Measurements from ENCODE around the gene GPRASP1.

DNA sequence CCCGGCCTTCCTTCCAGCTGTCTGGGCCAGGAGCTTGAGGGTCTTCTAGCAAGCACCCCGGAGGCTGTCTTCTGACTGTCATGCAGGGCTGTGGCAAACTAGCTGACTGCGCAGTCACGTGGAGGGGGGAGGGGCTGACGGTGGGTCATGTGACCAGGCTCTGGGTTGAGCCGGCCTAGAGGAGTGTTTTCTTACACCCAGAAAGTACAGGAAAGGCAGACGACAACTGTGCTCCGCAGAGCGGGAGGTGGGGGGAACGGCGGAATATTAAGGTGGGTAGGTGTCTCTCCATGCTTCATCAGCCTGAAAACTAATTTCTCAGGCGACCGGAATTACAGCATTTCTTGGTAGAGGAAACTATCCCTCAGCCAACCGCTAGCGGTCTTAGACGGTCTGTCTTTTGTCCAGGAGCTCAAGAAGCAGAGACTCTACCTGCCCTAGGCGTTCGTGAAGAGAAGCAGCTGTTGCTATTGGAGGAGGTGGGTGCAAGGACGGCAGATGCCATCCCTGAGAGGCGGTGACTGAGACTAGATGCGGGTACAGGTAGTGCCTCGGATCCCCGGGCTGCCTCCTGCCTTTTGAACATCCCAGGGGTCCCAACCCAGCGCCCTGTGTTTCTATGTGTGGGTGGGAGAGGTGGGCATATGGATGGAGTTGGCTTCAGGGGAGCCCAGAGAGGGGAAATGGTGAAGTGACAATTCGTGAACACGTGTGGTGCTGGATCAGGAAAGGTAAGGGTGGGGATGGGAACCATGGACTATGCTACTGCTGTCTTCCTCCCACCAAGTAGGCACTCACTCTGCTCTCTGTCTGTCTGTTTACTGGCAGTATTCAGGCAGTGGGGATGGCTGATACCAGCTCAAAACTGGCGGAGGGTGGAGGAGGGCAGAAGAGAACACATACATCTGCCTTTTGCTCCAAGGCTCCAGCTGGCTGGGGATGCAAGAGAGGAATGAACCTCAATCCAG lies 8.8 kb downstream of the GPRASP1 start:
- no peak for TF ChIP-seq CTCF (conservative IDR thresholded peaks at IDR 0.05; ENCODE audit: low read depth, low read length)
- no peak for TF ChIP-seq EZH2 (IDR thresholded peaks at IDR 0.05; ENCODE audit: borderline replicate concordance, low read depth, low read length, poor library complexity, severe bottlenecking)

All from A673 (cell line).